Measurements from ENCODE around the gene SART3.
"Not testable (repeated sequence)": the region's sequence is repeated elsewhere in the genome, so short reads cannot be mapped to it uniquely, and the experiment has no call there.

The SART3 gene

DNA sequence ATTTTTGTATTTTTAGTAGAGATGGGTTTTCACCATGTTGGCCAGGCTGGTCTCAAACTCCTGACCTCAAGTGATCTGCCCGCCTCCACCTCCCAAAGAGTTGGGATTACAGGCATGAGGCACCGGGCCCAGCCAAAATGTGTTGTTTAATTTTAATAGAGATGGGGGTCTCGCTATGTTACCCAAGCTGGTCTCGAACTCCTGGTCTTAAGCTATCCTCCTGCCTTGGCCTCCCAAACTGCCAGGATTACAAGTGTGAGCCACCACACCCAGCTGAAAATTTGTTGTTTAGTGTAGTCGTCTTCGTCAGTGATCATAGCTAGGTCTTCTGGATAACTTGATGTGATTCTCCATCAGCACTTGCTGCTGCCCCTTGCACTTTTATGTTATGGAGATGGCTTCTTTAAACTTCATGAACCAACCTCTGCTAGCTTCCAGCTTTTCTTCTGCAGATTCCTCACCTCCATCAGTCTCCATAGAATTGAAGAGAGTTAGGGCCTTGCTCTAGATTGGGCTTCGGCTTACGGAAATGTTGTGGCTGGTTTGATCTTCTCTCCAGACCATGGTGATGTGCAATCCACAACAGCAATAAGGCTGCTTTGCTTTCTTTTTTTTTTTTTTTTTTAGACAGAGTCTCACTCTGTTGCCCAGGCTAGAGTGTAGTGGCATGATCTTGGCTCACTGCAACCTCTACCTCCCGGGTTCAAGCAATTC is 14.4 kb upstream of the SART3 start:
- H3K36me3 Mint-ChIP-seq (ENCODE audit: low read depth) = peaks cover 3% of the 10 kb centered on the region
- peaks cover 4% of the 10 kb centered on the region for H3K27me3 Mint-ChIP-seq (ENCODE audit: low read depth)
- TF ChIP-seq, protein P1, sequence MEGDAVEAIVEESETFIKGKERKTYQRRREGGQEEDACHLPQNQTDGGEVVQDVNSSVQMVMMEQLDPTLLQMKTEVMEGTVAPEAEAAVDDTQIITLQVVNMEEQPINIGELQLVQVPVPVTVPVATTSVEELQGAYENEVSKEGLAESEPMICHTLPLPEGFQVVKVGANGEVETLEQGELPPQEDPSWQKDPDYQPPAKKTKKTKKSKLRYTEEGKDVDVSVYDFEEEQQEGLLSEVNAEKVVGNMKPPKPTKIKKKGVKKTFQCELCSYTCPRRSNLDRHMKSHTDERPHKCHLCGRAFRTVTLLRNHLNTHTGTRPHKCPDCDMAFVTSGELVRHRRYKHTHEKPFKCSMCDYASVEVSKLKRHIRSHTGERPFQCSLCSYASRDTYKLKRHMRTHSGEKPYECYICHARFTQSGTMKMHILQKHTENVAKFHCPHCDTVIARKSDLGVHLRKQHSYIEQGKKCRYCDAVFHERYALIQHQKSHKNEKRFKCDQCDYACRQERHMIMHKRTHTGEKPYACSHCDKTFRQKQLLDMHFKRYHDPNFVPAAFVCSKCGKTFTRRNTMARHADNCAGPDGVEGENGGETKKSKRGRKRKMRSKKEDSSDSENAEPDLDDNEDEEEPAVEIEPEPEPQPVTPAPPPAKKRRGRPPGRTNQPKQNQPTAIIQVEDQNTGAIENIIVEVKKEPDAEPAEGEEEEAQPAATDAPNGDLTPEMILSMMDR (IDR thresholded peaks at IDR 0.05; ENCODE audit: unreplicated experiment in 3 of 3) = no peak
- no peaks in the 10 kb centered on the region for H3K9me3 Mint-ChIP-seq
- no peak overlapping the region for H3K4me3 Mint-ChIP-seq
- peak overlapping the region in 2 of 3 experiments; percentile 45 to 65 for H3K27ac Mint-ChIP-seq
- peaks cover 57% of the 10 kb centered on the region for H3K4me1 Mint-ChIP-seq

DNA sequence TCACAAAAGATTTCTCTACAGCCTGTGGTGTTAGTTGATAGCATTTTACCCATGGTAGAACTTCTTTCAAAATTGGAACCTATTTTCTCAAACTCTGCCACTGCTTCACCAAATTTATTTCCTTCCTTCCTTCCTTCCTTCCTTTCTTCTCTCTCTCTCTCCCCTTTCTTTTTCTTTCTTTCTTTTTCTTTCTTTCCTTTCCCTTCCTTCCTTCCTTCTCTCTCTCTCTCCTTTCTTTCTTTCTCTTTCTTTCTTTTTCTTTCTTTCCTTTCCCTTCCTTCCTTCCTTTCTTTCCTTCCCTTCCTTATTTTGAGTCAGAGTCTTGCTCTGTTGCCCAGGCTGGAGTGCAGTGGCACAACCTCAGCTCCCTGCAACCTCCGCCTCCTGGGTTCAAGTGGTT is 13.3 kb upstream of the SART3 start:
- H3K27me3 Mint-ChIP-seq (ENCODE audit: low read depth); H3K9me3 Mint-ChIP-seq; H3K27ac Mint-ChIP-seq; H3K36me3 Mint-ChIP-seq (ENCODE audit: low read depth); H3K4me3 Mint-ChIP-seq: not testable (repeated sequence)
- H3K4me1 Mint-ChIP-seq = peaks cover 52% of the 10 kb centered on the region

DNA sequence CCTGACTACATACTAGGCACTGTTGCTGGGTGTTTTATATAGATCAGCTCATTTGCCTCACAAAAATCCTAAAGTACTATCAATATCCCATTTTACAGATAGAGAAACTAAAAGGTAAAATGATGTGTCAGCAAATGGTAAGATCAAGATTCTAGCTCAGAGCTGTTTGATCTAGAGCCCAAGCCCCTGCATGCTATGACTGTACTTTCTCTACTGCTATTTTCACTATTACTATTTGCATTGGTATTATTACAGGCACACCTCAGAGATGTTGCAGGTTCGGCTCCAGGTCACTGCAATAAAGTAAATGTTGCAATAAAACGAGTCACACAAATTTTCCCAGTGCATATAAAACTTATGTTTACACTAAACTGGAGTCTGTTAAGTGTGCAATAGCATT is 12.3 kb upstream of the SART3 start:
- peaks cover 4% of the 10 kb centered on the region for H3K27me3 Mint-ChIP-seq (ENCODE audit: low read depth)
- no peak overlapping the region for H3K27ac Mint-ChIP-seq
- no peak overlapping the region for H3K4me3 Mint-ChIP-seq
- peaks cover 14% of the 10 kb centered on the region for H3K36me3 Mint-ChIP-seq (ENCODE audit: low read depth)
- TF ChIP-seq, protein P1 (IDR thresholded peaks at IDR 0.05; ENCODE audit: unreplicated experiment in 3 of 3) = no peak
- peaks cover 52% of the 10 kb centered on the region for H3K4me1 Mint-ChIP-seq
- no peaks in the 10 kb centered on the region for H3K9me3 Mint-ChIP-seq

DNA sequence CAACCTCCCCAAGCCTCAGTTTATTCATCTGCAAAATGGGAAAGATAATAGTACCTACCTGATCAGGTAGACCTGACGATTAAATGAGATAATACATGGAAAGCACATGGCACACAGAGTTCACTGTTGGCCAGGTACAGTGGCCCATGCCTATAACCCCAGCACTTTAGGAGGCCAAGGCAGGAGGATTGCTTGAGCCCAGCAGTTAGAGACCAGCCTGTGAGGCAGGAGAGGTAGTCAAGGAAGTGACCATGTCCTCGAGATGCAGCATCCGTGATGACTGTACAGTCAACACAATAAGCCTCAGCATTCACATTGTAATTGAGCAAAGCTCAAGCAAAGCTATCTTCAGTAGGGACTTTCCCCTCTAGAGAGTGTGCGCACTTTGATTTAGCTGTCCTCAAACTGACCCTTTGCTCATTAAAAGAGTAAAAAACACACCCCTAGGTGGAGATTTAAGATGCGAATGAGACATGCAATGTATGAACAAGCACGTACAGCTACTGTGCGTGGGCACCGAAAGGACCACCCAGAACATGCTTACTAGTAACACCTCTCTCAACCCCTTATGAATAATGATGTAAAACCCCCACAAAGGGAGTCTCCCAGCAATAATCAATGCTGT is 11.3 kb upstream of the SART3 start:
- Mint-ChIP-seq H3K27ac (peak overlapping the region in 2 of 3 experiments; percentile 16 to 40), H3K9me3 (no peaks in the 10 kb centered on the region), H3K4me3 (no peak overlapping the region), H3K27me3 (ENCODE audit: low read depth) (peaks cover 4% of the 10 kb centered on the region), H3K4me1 (peaks cover 59% of the 10 kb centered on the region), H3K36me3 (ENCODE audit: low read depth) (peaks cover 21% of the 10 kb centered on the region)
- TF ChIP-seq, protein P1 (IDR thresholded peaks at IDR 0.05; ENCODE audit: unreplicated experiment in 3 of 3) = no peak

DNA sequence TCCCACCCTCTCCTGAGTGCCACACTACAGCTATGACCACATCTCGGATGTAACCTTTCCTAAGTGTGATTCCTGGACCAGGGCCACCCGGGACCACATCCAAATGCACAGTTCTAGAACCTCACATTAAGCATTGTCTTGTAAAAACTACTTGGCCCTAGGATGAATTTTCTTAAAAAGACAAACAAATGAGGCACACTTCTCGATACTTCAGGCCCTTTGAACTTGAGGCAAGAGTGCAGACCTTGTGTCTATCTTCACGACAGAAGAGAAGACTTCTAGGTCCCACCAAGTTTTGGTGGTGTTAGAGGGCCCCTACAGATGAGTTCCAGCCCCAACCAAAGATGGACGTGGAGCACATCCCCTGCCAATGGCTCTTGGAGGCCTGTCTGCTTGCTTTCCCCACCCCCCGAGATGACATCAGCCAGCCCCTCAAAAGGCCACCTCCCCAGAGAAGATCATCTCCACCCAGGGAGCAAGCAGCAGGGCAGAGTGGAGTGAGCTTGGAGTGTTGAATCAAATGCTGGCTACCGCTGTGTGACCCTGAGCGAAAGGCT is 10.7 kb upstream of the SART3 start:
- H3K27ac Mint-ChIP-seq = peak overlapping the region in 1 of 3 experiments; percentile 11
- peaks cover 25% of the 10 kb centered on the region for H3K36me3 Mint-ChIP-seq (ENCODE audit: low read depth)
- H3K9me3 Mint-ChIP-seq = no peaks in the 10 kb centered on the region
- H3K4me3 Mint-ChIP-seq = no peak overlapping the region
- peaks cover 59% of the 10 kb centered on the region for H3K4me1 Mint-ChIP-seq
- TF ChIP-seq, protein P1 (IDR thresholded peaks at IDR 0.05; ENCODE audit: unreplicated experiment in 3 of 3) = no peak
- peaks cover 4% of the 10 kb centered on the region for H3K27me3 Mint-ChIP-seq (ENCODE audit: low read depth)

DNA sequence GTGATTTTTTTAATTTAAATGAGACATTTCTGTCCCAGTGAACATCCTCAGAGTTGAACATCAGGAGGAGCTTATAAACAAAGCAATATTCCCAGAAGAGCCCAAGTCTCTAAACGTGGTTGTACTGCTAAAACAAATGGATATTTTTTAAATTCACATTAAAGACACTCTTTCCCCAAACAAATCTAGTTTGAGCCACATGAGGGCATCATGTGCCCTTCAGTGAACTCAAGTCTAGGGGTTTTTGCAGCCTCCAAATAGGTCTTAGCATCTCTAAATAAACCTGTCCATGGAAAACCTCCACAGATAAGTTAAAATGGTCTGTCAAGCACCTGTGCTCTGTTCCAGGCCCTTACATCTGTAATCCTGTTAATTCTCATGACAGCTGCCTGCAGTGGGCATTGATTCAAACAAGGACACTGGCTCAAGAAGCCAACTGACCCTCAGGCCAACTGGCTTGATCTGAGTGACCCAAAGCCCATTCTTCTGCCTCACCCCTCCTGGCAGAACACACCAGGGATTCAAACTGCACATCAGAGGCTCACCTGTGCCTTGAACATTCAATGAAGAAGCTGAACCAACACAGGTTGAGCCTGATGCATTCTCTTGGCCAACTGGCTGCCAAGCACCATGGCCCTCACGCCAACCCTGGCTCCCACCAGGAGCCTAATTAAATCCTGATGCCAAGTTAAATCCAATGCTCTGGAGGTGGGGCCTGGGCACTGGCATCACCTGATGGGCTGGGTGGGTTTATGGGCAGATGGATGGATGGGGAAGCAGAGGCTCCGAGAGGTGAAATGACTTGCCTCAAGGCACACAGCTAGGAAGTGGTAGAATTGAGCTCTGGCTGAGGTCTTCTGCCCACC is 10.0 kb upstream of the SART3 start:
- TF ChIP-seq, protein P1 (IDR thresholded peaks at IDR 0.05; ENCODE audit: unreplicated experiment in 3 of 3) = peak; percentile 38 to 49 (median 43)
- Mint-ChIP-seq H3K27ac (peak overlapping the region; percentile 20 to 75 (median 43)), H3K4me3 (no peak overlapping the region), H3K4me1 (peaks cover 52% of the 10 kb centered on the region), H3K9me3 (no peaks in the 10 kb centered on the region), H3K36me3 (ENCODE audit: low read depth) (peaks cover 28% of the 10 kb centered on the region), H3K27me3 (ENCODE audit: low read depth) (peaks cover 4% of the 10 kb centered on the region)
